Testis (tissue), 2 donors: ENCODE results near the gene TSPAN17.

Source experiments
- CTCF ChIP-seq, 3 experiments: fragments of 450-650 bp in 2 of 3; fragments of 200-600 bp in 1 of 3; sonication (generic) in 1 of 3; IDR thresholded peaks; one replicate each; pipeline ENCODE4 v1.5.1; 2016 to 2019; ENCODE audit warnings: antibody characterized with exemption in 3 of 3, mild to moderate bottlenecking in 2 of 3, moderate library complexity in 1 of 3
- POLR2A ChIP-seq: fragments of 450-650 bp; IDR thresholded peaks from one replicate; pipeline ENCODE4 v1.6.1; 2017; ENCODE audit warnings: antibody characterized with exemption, mild to moderate bottlenecking, moderate library complexity

GRCh38 chr5:176695073-176695472, 47.8 kb downstream of the TSPAN17 start:
- TF ChIP-seq CTCF (IDR thresholded peaks at IDR 0.05) (no peak), POLR2A (no peak)
